Fibroblast of lung (primary cell): Measurements from ENCODE around the gene CFAP45. TPM values are rescaled to one million over a fixed set of nuclear protein-coding genes. Genes with fewer than 3 reads are reported as not detected.

Experiments used
- DNase-seq, 2 donors: peaks; one replicate each; pipeline versions ENCODE4 v3.0.0 to v3.0.0-alpha.2; 2010; ENCODE audit warnings: low read depth in 2 of 2
- H2AFZ ChIP-seq: 2 replicates; pipeline ENCODE4 v1.5.1; 2012; ENCODE audit warnings: low read length, control low read depth, inconsistent platforms
- H3K27ac ChIP-seq: 2 replicates; pipeline ENCODE4 v1.5.1; 2011; ENCODE audit warnings: low read length, control low read depth; ENCODE audit not compliant: insufficient read depth
- H3K27me3 ChIP-seq: 2 replicates; pipeline ENCODE4 v1.5.1; 2011; ENCODE audit warnings: mild to moderate bottlenecking, low read length; ENCODE audit not compliant: control insufficient read depth, insufficient read depth
- H3K36me3 ChIP-seq: 2 replicates; pipeline ENCODE4 v1.5.1; 2011; ENCODE audit warnings: low read length; ENCODE audit not compliant: control insufficient read depth, insufficient read depth
- H3K4me1 ChIP-seq: 2 replicates; pipeline ENCODE4 v1.5.1; 2011; ENCODE audit warnings: low read length; ENCODE audit not compliant: control insufficient read depth, insufficient read depth; ENCODE audit errors: extremely low read depth
- H3K4me2 ChIP-seq: 2 replicates; pipeline ENCODE4 v1.5.1; 2011; ENCODE audit warnings: low read length, control low read depth; ENCODE audit not compliant: insufficient read depth; ENCODE audit errors: extremely low read depth
- H3K4me3 ChIP-seq, 4 experiments: fragments of 200-600 bp in 1 of 4; sonication (generic) in 1 of 4; replicated peaks in 1 of 4; 2 replicates each; pipeline ENCODE4 v1.5.1; 2011 to 2016; ENCODE audit warnings: low read length in 4 of 4, low read depth in 3 of 4, mild to moderate bottlenecking in 3 of 4, control low read depth in 2 of 4, inconsistent platforms in 1 of 4, mixed read lengths in 1 of 4; ENCODE audit not compliant: insufficient read depth in 1 of 4; ENCODE audit errors: control extremely low read depth in 1 of 4
- H3K79me2 ChIP-seq: 2 replicates; pipeline ENCODE4 v1.5.1; 2012; ENCODE audit warnings: mild to moderate bottlenecking, low read length, inconsistent platforms; ENCODE audit not compliant: control insufficient read depth, insufficient read depth
- H3K9ac ChIP-seq: 2 replicates; pipeline ENCODE4 v1.5.1; 2011; ENCODE audit warnings: mild to moderate bottlenecking, low read length, control low read depth; ENCODE audit not compliant: insufficient read depth
- H3K9me3 ChIP-seq: 2 replicates; pipeline ENCODE4 v1.5.1; 2012; ENCODE audit warnings: low read depth, low read length; ENCODE audit not compliant: control insufficient read depth, insufficient read depth
- H4K20me1 ChIP-seq: 2 replicates; pipeline ENCODE4 v1.5.1; 2011; ENCODE audit warnings: low read length; ENCODE audit not compliant: control insufficient read depth, insufficient read depth; ENCODE audit errors: extremely low read depth
- EZH2 ChIP-seq: IDR thresholded peaks from 2 replicates; pipeline ENCODE4 v1.5.1; 2012; ENCODE audit warnings: low read length, control low read depth, mild to moderate bottlenecking; ENCODE audit errors: missing control alignments
- polyA plus RNA-seq, 2 donors: library from polyadenylated mRNA; depleted of rRNA in 1 of 2; stranded (reverse) in 1 of 2; unstranded in 1 of 2; fragments of >200 nt; gene quantifications; 2 replicates each; pipeline ENCODE4 v1.2.1, GENCODE V29; 2011 to 2012; ENCODE audit warnings: missing spikeins in 1 of 2
- total RNA-seq: library from RNA; depleted of rRNA; stranded (reverse); fragments of >200 nt; gene quantifications from 2 replicates; pipeline ENCODE4 v1.2.1, GENCODE V29; 2014
- TF ChIP-seq, protein P1 (sequence below), 2 donors: IDR thresholded peaks in 1 of 2; conservative IDR thresholded peaks in 1 of 2; 1 replicate in 1 of 2; 2 replicates in 1 of 2; pipeline ENCODE4 v1.5.1; 2011 to 2012; ENCODE audit warnings: low read length in 2 of 2, control low read depth in 1 of 2, inconsistent platforms in 1 of 2, low read depth in 1 of 2, mild to moderate bottlenecking in 1 of 2

Gene CFAP45
- total and polyA plus RNA-seq, 2 donors (not counting 1 experiment from before 2014, with no cell fraction given) = 1.2 to 1.5 TPM

DNA sequence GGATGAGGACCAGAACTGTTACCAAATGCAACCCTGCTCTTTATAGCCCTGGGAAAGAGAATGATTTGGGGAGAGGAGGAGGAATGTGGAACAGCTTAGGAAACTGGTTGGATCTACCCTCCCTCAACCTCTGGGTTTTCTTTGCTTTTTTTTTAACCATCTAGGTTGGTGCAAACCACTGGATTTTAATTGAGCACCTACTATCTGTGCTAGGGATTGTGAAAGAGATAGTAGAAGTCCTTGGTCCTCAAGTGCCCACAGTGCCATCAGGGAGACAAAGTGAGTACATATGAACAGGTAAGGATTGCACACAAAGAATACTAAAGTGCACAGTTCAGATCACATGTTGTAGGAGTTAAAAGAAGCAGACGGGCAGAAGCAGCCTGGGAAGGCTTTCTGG lies 20.7 kb upstream of the CFAP45 start:
- TF ChIP-seq, protein P1, sequence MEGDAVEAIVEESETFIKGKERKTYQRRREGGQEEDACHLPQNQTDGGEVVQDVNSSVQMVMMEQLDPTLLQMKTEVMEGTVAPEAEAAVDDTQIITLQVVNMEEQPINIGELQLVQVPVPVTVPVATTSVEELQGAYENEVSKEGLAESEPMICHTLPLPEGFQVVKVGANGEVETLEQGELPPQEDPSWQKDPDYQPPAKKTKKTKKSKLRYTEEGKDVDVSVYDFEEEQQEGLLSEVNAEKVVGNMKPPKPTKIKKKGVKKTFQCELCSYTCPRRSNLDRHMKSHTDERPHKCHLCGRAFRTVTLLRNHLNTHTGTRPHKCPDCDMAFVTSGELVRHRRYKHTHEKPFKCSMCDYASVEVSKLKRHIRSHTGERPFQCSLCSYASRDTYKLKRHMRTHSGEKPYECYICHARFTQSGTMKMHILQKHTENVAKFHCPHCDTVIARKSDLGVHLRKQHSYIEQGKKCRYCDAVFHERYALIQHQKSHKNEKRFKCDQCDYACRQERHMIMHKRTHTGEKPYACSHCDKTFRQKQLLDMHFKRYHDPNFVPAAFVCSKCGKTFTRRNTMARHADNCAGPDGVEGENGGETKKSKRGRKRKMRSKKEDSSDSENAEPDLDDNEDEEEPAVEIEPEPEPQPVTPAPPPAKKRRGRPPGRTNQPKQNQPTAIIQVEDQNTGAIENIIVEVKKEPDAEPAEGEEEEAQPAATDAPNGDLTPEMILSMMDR (conservative IDR thresholded peaks at IDR 0.05 in 1 of 2, IDR thresholded peaks at IDR 0.05 in 1 of 2; ENCODE audit: low read depth in 1 of 2, low read length in 2 of 2) = no peak
- TF ChIP-seq EZH2 = no peak
- Histone ChIP-seq H3K9ac (no peak overlapping the region), H3K4me2 (no peak overlapping the region), H3K4me3 (no peak overlapping the region), H3K27me3 (no peaks in the 10 kb centered on the region), H4K20me1 (no peaks in the 10 kb centered on the region), H3K9me3 (no peaks in the 10 kb centered on the region), H3K4me1 (peaks cover 45% of the 10 kb centered on the region), H2AFZ (no peak overlapping the region), H3K36me3 (peaks cover 31% of the 10 kb centered on the region), H3K79me2 (peaks cover 63% of the 10 kb centered on the region), H3K27ac (no peak overlapping the region)
- DNase-seq = no peak

DNA sequence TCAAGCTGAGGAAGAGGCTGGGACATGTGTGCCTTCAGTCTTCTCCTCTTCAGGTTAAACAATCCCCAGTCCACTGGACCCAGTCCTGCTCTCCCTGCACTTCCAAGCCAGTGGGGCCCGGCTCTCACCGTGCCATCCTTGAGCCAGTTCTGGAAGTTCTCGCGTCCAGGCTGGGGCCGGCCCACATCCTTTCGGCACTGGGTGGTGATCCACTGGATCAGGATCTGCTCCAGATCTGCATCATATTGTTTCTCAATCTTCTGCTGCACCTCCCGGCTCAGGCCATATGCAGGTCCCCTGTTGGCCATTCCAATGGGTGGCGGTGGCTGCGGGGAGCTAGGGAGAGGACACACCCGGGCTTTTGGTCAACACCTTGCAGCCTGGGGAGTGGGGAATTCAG lies 20.2 kb upstream of the CFAP45 start:
- peak overlapping the region; percentile 6 for H3K27ac ChIP-seq
- H3K27me3 ChIP-seq = no peaks in the 10 kb centered on the region
- H3K9me3 ChIP-seq = no peaks in the 10 kb centered on the region
- DNase-seq = no peak
- no peak overlapping the region for H2AFZ ChIP-seq
- H4K20me1 ChIP-seq = no peaks in the 10 kb centered on the region
- no peak for TF ChIP-seq EZH2
- TF ChIP-seq, protein P1 (conservative IDR thresholded peaks at IDR 0.05 in 1 of 2, IDR thresholded peaks at IDR 0.05 in 1 of 2; ENCODE audit: low read depth in 1 of 2, low read length in 2 of 2) = no peak
- H3K9ac ChIP-seq = no peak overlapping the region
- peaks cover 63% of the 10 kb centered on the region for H3K79me2 ChIP-seq
- peaks cover 44% of the 10 kb centered on the region for H3K4me1 ChIP-seq
- H3K36me3 ChIP-seq = peaks cover 31% of the 10 kb centered on the region
- H3K4me3 ChIP-seq = no peak overlapping the region
- H3K4me2 ChIP-seq = no peak overlapping the region

DNA sequence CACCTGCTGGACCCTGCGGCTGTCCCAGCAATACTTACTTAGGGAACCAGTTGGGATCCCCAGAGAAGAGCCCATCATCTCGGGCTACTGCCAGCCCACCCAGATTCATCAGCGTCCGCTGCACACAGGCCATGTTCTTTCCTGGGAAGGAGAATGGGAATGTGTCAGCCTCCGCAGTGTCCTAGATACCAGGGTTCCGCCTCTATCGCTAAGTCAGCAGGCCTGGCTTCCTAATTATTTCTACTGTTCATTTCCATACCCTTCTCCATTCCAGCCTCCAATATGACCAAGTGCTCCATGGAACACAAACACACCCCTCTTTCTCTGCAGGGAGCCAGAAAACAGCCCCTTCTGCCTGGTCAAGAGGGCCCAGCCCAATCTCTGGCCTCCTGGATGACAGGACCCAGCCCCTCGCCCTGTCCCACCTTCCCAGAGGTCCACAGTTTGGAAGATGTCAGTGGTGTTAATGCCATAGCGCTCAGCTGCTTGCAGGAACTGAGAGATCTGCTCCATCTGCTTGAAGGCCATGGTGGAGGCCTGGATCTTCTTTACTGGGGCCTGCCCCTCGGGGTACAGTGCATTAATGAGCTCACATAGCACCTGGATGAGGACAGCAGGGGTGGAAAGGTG lies 19.4 kb upstream of the CFAP45 start:
- no peaks in the 10 kb centered on the region for H3K9me3 ChIP-seq
- H3K27me3 ChIP-seq = no peaks in the 10 kb centered on the region
- peak overlapping the region; percentile 65 for H3K27ac ChIP-seq
- peaks cover 31% of the 10 kb centered on the region for H3K36me3 ChIP-seq
- TF ChIP-seq, protein P1 (conservative IDR thresholded peaks at IDR 0.05 in 1 of 2, IDR thresholded peaks at IDR 0.05 in 1 of 2; ENCODE audit: low read depth in 1 of 2, low read length in 2 of 2) = no peak
- no peak for TF ChIP-seq EZH2
- H2AFZ ChIP-seq = no peak overlapping the region
- DNase-seq = no peak
- H3K4me2 ChIP-seq = no peak overlapping the region
- H3K4me1 ChIP-seq = peaks cover 44% of the 10 kb centered on the region
- no peaks in the 10 kb centered on the region for H4K20me1 ChIP-seq
- no peak overlapping the region for H3K4me3 ChIP-seq
- H3K79me2 ChIP-seq = peaks cover 57% of the 10 kb centered on the region
- H3K9ac ChIP-seq = no peak overlapping the region
